ENCODE measurements around the gene CDK14.

- TF ChIP-seq, protein P1, sequence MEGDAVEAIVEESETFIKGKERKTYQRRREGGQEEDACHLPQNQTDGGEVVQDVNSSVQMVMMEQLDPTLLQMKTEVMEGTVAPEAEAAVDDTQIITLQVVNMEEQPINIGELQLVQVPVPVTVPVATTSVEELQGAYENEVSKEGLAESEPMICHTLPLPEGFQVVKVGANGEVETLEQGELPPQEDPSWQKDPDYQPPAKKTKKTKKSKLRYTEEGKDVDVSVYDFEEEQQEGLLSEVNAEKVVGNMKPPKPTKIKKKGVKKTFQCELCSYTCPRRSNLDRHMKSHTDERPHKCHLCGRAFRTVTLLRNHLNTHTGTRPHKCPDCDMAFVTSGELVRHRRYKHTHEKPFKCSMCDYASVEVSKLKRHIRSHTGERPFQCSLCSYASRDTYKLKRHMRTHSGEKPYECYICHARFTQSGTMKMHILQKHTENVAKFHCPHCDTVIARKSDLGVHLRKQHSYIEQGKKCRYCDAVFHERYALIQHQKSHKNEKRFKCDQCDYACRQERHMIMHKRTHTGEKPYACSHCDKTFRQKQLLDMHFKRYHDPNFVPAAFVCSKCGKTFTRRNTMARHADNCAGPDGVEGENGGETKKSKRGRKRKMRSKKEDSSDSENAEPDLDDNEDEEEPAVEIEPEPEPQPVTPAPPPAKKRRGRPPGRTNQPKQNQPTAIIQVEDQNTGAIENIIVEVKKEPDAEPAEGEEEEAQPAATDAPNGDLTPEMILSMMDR (IDR thresholded peaks at IDR 0.05), result no peak
- no peak for TF ChIP-seq POLR2A (IDR thresholded peaks at IDR 0.05)
These were observed 546.6 kb downstream of the CDK14 start for GRCh38 chr7:91142743-91143142.
